ENCODE measurements around the gene ARHGAP27.
A peak's percentile ranks its signal among the peaks of the same experiment; 100 is the strongest.

Gene ARHGAP27

DNA sequence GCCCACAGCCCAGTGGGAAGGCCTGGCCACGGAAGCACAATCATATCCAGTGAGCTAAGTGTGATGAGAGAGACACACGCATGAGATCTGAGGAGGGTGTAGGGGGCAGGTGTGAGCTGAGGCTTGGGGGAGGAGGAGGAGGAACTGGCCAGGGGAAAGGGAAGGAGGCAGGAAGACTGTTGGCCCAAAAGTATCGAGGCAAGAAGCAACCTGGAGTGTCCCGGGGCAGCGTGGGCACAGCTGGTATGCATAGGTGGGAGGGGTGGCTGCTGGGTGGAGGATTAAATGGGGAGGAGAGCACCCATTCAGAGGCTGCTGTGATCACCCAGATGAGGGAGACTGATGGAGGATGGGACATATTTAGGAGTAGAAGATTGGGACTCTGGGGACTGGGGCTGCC lies 41.4 kb downstream of the ARHGAP27 start:
- TF ChIP-seq POLR2AphosphoS5 (IDR thresholded peaks at IDR 0.05; ENCODE audit: low read depth, low read length) = no peak
- no peak for TF ChIP-seq POU2F2 (IDR thresholded peaks at IDR 0.05; ENCODE audit: low read depth, low read length)
- TF ChIP-seq PAX5 (IDR thresholded peaks at IDR 0.05; ENCODE audit: insufficient read depth, low read length, severe bottlenecking) = no peak
- TF ChIP-seq SPI1 (IDR thresholded peaks at IDR 0.05; ENCODE audit: low read depth, low read length) = no peak
- no peak for TF ChIP-seq POLR2A (IDR thresholded peaks at IDR 0.05; ENCODE audit: low read depth, low read length)
- no peak for TF ChIP-seq TAF1 (IDR thresholded peaks at IDR 0.05; ENCODE audit: low read depth, low read length)
- no peak for FAIRE-seq
- no peak for DNase-seq (ENCODE audit: insufficient read length, low spot score)

- DNase-seq (ENCODE audit: insufficient read length, low spot score) (no peak), FAIRE-seq (no peak)
- TF ChIP-seq PAX5 (IDR thresholded peaks at IDR 0.05; ENCODE audit: insufficient read depth, low read length, severe bottlenecking) (no peak), POLR2A (IDR thresholded peaks at IDR 0.05; ENCODE audit: low read depth, low read length) (no peak), POU2F2 (IDR thresholded peaks at IDR 0.05; ENCODE audit: low read depth, low read length) (no peak), POLR2AphosphoS5 (IDR thresholded peaks at IDR 0.05; ENCODE audit: low read depth, low read length) (no peak), SPI1 (IDR thresholded peaks at IDR 0.05; ENCODE audit: low read depth, low read length) (no peak), TAF1 (IDR thresholded peaks at IDR 0.05; ENCODE audit: low read depth, low read length) (no peak)
Observed at GRCh38 chr17:45389354-45389753, 43.3 kb downstream of the ARHGAP27 start.

DNA sequence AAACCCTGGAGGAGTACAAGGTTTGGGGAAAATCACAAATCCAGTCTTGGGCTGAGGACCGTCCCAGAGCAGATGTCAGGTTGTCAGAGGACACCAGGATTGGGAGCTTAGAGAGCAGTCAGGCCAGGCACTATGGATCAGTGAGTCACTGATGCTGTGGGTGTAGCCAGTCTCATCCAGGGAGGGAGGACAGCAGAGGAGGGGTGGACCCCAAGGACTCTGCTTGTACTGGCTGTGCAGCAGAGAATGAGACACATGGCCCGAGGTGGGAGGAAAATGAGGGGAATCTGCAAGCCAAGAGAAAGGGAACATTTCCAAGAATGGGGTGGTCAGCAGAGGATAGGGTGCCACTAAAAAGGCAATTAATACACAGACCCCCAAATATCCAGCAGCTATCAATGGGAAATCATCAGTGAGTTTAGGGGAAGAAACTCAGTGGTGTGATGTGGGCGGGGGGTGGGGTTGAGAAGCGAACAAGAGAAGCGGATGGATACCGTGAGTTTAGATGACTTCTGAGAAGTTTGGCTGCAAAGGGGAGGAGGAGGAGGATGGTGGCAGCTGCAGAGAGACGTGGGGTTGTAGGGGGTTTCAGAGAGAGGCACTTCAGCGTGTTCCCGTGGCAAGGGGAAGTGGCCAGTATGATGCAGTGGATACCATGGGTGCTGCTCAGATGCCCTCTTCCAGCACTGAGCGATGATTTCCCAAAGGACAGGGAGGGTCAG lies 43.9 kb downstream of the ARHGAP27 start:
- peak; percentile 20 for FAIRE-seq
- no peak for TF ChIP-seq POLR2AphosphoS5 (IDR thresholded peaks at IDR 0.05; ENCODE audit: low read depth, low read length)
- 0 out of 2 replicates have a peak, but pooled peaks have one; percentile 4 for TF ChIP-seq SPI1 (IDR thresholded peaks at IDR 0.05; ENCODE audit: low read depth, low read length)
- no peak for DNase-seq (ENCODE audit: insufficient read length, low spot score)

- FAIRE-seq (no peak), DNase-seq (ENCODE audit: insufficient read length, low spot score) (no peak)
- TF ChIP-seq POU2F2 (IDR thresholded peaks at IDR 0.05; ENCODE audit: low read depth, low read length) (no peak), TAF1 (IDR thresholded peaks at IDR 0.05; ENCODE audit: low read depth, low read length) (no peak), POLR2AphosphoS5 (IDR thresholded peaks at IDR 0.05; ENCODE audit: low read depth, low read length) (no peak), POLR2A (IDR thresholded peaks at IDR 0.05; ENCODE audit: low read depth, low read length) (no peak), PAX5 (IDR thresholded peaks at IDR 0.05; ENCODE audit: insufficient read depth, low read length, severe bottlenecking) (no peak)
Observed at GRCh38 chr17:45387739-45388138, 44.9 kb downstream of the ARHGAP27 start.

GRCh38 chr17:45386178-45386577 lies 46.5 kb downstream of the ARHGAP27 start:
- TF ChIP-seq POLR2A (IDR thresholded peaks at IDR 0.05; ENCODE audit: low read depth, low read length) (no peak), POLR2AphosphoS5 (IDR thresholded peaks at IDR 0.05; ENCODE audit: low read depth, low read length) (no peak), TAF1 (IDR thresholded peaks at IDR 0.05; ENCODE audit: low read depth, low read length) (no peak), POU2F2 (IDR thresholded peaks at IDR 0.05; ENCODE audit: low read depth, low read length) (no peak), PAX5 (IDR thresholded peaks at IDR 0.05; ENCODE audit: insufficient read depth, low read length, severe bottlenecking) (no peak), SPI1 (IDR thresholded peaks at IDR 0.05; ENCODE audit: low read depth, low read length) (no peak)
- FAIRE-seq (no peak), DNase-seq (ENCODE audit: insufficient read length, low spot score) (no peak)

- FAIRE-seq = peak; percentile 89
- DNase-seq (ENCODE audit: insufficient read length, low spot score) = peak; percentile 73
- TF ChIP-seq POLR2AphosphoS5 (IDR thresholded peaks at IDR 0.05; ENCODE audit: low read depth, low read length) (no peak), SPI1 (IDR thresholded peaks at IDR 0.05; ENCODE audit: low read depth, low read length) (no peak), POU2F2 (IDR thresholded peaks at IDR 0.05; ENCODE audit: low read depth, low read length) (peak; percentile 73; the same call in 1 of the 2 replicates), PAX5 (IDR thresholded peaks at IDR 0.05; ENCODE audit: insufficient read depth, low read length, severe bottlenecking) (peak; percentile 26), TAF1 (IDR thresholded peaks at IDR 0.05; ENCODE audit: low read depth, low read length) (no peak), POLR2A (IDR thresholded peaks at IDR 0.05; ENCODE audit: low read depth, low read length) (no peak)
Observed at GRCh38 chr17:45385331-45385997, 47.2 kb downstream of the ARHGAP27 start.

DNA sequence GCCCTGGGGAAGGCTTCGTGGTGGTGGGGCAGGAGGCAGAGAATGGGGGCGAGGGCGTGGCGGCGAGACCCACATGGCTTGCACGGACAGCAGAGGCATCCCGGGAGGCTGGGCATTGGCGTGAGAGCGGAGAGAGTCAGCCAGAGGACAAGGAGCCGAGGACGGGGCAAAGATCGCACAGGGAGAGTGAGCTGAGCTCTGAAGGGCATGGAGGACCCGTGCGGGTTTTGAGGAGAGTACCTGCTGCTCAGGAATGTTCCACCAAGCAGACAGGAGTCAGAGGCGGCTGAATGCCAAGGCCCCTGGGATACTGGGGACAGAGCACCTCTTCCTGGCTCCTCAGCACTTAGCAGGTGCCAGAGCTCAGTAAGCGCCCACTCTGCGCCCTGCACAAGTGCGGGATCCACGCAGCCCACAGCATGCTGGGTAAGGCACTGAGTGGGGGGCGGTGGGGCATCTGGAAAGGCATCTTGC lies 47.8 kb downstream of the ARHGAP27 start:
- DNase-seq (ENCODE audit: insufficient read length, low spot score) (no peak), FAIRE-seq (no peak)
- TF ChIP-seq SPI1 (IDR thresholded peaks at IDR 0.05; ENCODE audit: low read depth, low read length) = no peak
- TF ChIP-seq TAF1 (IDR thresholded peaks at IDR 0.05; ENCODE audit: low read depth, low read length) = no peak
- no peak for TF ChIP-seq PAX5 (IDR thresholded peaks at IDR 0.05; ENCODE audit: insufficient read depth, low read length, severe bottlenecking)
- no peak for TF ChIP-seq POLR2A (IDR thresholded peaks at IDR 0.05; ENCODE audit: low read depth, low read length)
- no peak for TF ChIP-seq POU2F2 (IDR thresholded peaks at IDR 0.05; ENCODE audit: low read depth, low read length)
- TF ChIP-seq POLR2AphosphoS5 (IDR thresholded peaks at IDR 0.05; ENCODE audit: low read depth, low read length) = no peak

DNA sequence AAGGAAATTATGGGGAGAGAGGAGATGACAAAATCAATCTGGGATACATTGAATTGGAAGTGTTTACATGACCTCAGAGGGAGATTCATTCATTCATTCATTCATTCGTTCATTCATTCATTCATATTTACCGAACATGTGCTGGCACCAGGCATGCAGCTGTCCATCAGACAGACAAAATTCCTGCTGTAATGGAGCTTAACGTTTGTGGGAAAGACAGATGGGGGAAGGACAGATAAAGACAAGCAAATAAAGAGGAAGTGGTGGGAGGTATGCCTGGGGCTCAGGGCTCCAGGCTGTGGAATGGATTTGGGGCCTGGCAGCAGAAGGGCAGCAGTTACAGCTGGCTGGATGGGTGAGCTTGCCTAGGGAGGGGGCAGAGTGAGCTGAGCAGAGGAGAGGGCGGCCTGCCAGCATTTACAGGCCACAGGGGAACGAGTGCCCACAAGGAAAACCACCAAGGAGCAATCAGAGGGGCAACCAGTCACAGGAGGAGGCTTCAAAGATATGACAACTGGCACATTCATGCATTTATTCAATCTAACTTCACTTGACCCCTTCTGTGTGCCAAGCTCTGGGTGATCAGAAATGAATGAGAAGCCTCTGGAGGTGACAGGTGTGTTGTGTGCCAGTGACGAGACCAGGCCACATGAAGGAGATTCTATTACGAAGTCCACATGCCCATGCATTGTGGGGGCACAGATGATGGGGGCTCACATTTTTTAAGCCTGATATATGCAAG lies 48.5 kb downstream of the ARHGAP27 start:
- FAIRE-seq (peak; percentile 28), DNase-seq (ENCODE audit: insufficient read length, low spot score) (no peak)
- TF ChIP-seq POLR2AphosphoS5 (IDR thresholded peaks at IDR 0.05; ENCODE audit: low read depth, low read length) (no peak), SPI1 (IDR thresholded peaks at IDR 0.05; ENCODE audit: low read depth, low read length) (peak; percentile 83), POLR2A (IDR thresholded peaks at IDR 0.05; ENCODE audit: low read depth, low read length) (no peak), TAF1 (IDR thresholded peaks at IDR 0.05; ENCODE audit: low read depth, low read length) (no peak), POU2F2 (IDR thresholded peaks at IDR 0.05; ENCODE audit: low read depth, low read length) (no peak), PAX5 (IDR thresholded peaks at IDR 0.05; ENCODE audit: insufficient read depth, low read length, severe bottlenecking) (no peak)

DNA sequence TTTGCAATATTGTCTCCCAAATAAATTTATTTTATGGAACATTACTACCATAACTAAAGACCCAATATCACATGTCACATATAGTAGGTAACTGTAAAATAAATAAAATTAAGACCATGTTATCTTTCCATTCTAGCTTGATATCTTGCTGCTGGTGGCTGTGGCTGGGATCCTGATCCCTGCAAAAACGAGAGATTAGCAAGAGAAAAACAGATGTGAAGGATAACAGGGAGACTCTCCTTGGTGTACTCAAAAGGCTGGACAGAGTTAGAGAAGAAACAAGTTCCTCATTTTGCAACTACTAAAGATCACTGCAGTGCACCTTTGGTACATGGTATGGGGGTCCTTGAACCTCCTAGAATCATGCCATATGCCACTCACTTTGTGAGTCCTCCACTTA lies 49.7 kb downstream of the ARHGAP27 start:
- no peak for DNase-seq (ENCODE audit: insufficient read length, low spot score)
- no peak for FAIRE-seq

More for the DNA sequence above, 49.7 kb downstream of the ARHGAP27 start:
- TF ChIP-seq POU2F2 (IDR thresholded peaks at IDR 0.05; ENCODE audit: low read depth, low read length) = no peak
- TF ChIP-seq POLR2AphosphoS5 (IDR thresholded peaks at IDR 0.05; ENCODE audit: low read depth, low read length) = no peak
- TF ChIP-seq TAF1 (IDR thresholded peaks at IDR 0.05; ENCODE audit: low read depth, low read length) = no peak
- TF ChIP-seq POLR2A (IDR thresholded peaks at IDR 0.05; ENCODE audit: low read depth, low read length) = no peak
- no peak for TF ChIP-seq PAX5 (IDR thresholded peaks at IDR 0.05; ENCODE audit: insufficient read depth, low read length, severe bottlenecking)
- no peak for TF ChIP-seq SPI1 (IDR thresholded peaks at IDR 0.05; ENCODE audit: low read depth, low read length)

Data from GM12891 (cell line).